GM18861 (cell line): ENCODE data around the gene FAM131C.

ENCODE experiments used
- ATAC-seq: cut with Tn5 transposase; IDR thresholded peaks from one replicate; pipeline ENCODE4 v1.9.1; 2021; ENCODE audit not compliant: unreplicated experiment

FAM131C gene

DNA sequence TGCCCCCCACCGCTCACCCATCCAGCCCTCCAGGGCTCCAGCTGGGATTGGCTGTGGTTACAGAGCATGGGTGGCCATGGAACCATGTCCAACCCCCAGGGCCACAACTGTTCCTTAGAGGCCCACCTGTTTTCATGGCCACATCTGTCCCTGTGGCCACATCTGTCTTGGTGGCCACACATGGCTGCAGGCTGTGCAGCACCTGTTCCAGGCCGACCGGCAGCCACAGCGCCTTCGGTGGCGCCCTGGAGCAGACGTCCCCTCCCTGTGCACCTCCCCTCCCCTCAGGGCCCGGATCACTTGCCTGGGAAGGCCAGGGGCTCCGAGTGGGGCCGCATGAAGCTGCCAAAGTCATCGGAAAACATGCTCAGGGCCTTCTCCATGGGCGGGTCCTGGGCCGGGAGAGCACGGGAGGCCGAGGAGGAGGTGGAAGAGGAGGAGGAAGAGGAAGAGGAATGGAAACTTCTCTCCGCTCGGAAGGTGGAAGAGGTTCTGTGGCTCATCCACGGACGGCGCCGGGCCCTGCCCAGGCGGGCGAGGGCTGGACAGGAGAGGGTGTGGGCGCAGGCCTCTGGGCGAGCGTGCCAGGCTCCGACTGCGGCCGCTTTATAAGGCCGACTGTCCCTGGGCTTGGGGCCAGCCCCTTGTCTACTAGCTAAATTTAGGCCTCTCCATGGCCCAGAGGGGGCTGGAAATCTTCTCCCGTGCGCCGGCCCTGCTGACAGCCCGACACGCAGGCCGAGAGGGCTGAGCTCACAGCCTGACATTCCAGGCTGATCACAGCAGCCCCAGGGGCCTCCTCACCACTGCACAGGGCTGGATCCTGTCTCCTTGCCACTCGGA is 55.8 kb downstream of the FAM131C start, which contains the start of gene HSPB7:
Gene HSPB7, minus strand, starts transcription at position 583 of the 843 bp plus-strand sequence. Its CDS starts 80 bp downstream, at position 503.
- no peak for ATAC-seq

DNA sequence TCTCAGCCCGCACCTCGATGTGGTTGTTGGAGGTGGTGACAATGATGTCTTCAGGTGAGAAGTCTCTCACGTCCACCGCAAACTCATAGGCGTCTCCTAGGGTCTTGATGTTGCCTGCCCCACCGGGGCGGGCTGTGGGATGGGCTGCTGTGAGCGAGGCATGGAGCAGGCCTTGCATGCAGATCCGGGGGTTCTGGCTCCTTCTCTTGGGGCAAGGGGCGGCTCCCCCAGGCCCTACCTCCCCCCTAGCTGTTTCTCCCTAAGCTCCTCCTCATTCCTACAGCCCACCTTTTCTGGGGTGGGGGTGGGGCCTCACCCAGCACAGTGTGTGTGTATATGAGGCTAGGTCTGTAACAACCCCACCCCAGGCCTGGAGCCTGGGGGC is 56.4 kb downstream of the FAM131C start:
- no peak for ATAC-seq

DNA sequence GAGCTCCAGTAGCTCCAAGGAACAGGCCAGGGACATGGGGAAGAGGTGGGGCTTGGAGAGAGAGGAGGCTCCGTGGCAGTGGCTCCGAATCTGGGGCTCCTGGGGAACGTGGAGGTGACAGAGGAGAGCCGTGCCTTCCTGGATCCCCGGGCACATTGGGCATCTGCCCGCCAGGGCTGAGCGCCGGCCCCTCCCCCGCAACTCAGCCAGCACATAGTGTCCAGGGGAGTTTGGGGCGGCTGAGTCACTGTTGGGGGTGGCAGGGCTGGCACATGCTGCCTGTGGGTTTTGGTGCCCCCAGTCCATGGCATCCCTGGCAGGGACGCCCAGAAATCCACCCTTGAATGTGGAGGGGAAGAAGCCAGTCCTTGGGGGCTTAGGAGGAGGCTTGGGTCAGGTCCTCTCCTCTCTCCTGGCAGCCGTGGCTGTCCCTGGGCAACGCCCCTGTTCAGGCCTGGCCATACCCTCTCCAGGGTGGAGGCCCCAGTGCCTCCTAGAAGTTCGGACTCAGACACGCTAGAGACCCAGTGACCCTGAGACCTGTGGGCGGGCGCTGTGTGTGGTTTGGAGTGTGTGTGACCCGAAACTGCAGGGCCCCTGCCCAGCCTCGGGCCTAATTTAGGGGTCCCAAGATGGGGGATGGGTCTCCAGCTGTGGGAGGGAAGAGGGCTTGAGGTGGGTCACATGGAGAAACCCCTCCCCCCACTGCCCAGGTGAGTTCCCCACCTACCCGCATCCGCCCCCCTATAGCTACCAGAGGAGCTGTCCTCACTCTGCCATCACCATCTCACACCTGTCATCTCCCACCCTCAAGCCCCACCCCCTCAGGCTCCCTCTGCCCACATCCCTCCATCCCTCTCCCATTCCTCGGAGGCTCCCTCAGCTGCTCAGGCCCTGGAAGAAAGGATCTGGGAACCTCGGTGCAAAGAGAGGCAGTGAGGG is 57.2 kb downstream of the FAM131C start:
- no peak for ATAC-seq

DNA sequence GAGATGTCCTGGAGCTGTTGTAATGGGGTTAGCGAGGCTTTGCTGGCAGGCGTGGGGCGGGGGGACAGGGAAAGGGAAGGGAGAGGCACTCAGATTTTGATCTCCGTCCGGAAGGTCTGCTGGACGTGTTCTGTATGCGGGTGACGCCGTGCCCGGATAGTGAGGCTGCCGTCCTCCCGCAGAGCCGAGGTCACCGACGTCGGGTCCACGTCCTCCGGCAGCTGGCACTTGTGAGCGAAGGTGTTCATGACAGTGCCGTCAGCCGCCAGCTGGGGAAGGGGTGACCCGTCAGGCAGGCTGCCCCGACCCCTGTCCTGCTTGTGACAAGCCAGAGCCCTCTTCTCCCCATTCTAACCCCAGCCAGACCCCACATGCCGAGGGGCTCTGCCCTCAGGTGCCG is 58.0 kb downstream of the FAM131C start:
- ATAC-seq: no peak

DNA sequence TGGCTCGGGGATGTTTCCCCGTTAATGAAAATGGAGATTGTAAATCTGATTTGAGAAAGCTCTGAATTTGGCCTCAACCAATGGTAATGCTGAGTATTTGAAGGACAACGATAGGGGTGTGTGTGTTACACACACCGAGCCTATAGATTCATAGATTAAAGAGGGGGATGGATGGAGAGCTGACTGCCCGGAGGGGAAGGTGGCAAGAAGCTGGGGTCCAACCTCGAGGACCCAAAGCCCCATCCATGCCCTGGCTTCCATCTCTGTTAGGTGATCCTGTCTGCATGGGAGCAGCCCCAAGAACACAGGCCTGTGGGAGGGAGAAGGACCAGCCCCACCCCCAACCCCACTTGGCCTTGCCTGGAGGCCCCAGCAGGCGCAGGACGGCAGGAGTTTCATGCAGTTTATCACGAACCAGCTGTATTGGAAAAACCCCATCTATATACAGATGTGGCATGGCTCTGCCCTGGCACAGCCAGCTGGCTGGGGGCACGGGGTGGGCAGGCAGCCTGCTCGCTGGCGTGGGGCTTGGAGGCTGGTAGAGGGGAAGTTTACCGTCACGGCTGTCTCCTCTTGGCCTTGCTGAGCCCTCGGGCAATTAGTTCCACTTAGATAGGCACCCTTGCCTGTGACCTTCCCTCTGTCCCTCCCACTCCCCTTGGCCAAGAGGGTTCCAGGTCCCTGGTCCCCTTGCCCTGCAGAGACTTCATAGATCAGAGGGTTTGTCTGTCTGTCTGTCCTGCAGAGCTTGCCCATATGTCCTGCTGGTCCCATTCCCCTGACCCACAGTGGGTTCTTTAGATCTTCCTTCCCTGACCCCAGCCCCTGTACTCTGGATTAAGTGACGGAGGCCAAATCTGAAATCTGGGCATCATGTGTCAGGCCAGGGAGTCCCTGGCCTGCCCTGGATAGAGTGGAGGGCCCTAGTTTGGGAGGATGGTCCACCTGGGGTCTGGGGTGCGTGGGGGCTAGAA is 58.7 kb downstream of the FAM131C start:
- ATAC-seq: no peak

DNA sequence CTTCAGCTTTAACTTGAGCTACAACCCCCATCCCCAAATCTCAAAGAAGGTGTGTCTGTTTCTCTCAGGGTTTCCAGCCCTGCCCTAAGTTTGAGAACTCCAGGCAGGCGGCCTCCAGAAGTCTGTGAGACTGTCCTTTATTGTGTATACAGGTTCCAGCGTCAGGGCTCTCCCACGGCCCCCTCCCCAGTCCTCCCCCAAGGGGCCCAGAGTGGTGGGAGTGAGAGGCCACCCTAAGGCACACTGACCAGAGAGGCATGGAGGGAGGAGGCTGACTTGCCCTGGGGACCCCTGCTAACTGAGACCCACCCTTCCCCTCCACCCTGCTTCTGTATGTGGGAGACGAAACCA is 59.6 kb downstream of the FAM131C start:
- no peak for ATAC-seq

DNA sequence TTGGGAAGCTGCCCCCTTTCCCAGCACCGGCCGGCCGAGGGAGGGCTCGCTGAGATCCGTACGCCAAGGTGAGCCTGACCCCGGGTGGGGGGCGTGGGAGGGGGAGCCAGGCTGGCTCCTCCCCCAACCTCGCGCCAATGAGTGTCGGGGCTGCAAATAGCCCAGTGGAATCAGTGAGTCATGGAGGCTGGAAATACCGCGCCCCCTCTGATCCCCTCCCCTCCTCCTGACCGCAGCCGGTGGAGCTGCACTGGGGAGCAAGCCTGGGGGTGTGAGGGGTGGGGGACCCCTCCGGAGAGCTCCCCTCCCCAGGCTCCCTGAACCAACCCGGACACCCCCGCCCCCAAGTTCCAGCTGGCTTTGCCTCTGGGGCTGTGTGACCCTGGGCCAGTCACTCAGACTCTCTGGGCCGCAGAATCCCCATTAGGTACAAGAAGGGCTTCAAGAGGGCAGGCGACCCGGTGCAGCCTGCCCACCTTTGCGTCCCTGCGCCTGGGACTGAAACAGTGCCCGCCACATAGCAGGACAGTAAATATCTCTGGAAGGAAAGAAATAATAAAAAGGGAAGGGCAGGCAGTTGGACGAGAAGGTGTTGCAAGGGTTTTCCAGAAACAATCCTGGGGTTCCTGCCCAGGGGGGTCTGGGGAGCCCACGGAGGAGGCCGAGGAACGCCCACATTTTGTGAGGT is 60.1 kb downstream of the FAM131C start:
- no peak for ATAC-seq

DNA sequence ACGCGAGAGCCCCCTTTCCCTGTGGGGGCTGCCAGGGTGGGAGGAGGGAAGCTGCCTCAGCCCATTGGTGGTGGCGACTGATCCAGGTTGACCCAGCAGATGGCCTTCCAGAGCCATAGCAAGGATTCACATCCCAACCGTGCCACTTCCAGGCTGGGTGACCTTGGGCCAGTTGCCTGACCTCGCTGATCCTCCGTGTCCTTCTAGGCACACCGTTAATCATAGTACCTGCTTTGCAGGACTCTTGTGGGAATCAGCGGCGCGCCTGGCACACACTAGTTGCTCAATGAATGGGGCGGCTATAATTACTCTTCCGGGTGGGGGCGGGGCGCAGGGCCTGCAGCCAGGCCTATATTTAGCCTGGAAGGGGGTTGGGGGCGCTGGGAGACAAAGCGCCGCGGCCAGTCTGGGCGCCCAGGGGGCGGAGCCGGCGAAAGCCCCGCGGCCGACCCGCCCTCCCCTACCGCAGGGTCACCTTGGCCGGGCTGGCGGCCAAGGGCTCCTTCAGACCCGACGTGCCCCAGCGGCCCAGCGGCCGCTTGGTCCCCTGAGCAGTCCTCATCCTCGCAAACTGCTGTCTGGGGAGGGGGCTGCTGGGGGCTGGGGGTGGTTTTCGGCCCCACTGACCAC is 60.7 kb downstream of the FAM131C start:
- no peak for ATAC-seq

DNA sequence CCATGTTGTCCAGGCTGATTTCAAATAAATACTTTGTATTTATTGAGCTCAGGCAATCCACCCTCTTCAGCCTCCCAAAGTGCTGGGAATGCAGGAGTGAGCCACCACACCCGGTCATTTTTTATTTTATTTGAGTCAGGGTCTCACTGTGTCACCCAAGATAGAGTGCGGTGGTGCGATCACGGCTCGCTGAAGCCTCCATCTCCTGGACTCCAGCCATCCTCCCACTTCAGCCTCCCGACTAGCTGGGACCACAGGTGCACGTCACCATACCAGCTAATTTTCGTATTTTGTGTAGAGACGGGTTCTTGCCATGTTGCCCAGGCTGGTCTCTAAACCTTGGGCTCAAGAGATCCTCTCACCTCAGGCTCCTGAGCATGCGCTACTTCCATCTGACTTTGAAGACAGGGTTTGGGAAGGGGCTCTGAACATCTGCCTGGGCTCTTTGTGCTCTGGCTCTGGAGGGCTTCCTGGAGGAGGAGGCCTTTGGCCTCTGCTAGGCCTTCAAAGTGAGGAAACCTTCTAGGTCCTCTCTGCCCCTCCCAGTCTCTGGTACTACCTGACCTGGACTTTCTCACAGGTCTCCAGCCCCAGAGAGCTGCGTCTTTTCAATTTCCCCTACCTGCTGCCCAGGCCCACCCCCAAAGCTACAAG is 61.4 kb downstream of the FAM131C start:
- no peak for ATAC-seq

DNA sequence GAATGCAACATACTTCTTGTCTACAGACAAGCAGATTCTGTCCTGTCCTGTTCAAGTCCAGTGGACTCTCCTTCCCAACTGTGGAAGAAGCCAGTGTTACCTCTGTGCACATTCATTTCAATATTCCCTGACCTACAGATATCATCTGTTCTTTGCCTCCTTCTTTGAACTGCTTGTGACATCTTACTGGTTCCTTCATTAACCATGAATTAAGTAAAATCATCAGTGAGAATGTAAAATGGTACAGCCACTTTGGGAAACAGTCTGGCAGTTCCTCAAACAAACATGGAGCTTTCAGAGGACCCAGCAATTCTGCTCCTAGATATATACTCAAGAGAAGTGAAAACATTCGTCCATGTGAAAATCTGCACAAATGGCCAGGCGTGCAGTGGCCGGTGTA is 62.6 kb downstream of the FAM131C start:
- ATAC-seq: no peak

DNA sequence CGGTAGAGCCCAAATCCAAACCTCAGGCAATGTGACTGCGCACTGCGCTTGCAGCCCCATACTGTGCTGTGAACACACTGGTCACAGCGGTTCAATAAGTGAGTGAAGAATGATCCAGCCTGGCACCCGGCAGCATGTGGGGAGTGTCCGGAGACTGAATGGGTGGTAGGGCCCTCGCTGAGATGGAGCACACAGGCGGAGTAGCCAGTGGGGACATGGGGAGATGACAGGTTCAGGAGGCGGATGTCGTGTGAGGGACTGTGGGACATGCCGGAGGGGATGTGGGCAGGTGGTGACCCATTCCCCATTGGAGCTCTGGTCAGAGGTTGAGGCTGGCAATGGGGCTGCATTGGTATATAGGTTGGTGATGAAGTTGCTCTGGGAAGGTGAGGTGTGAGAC is 63.8 kb downstream of the FAM131C start:
- no peak for ATAC-seq

DNA sequence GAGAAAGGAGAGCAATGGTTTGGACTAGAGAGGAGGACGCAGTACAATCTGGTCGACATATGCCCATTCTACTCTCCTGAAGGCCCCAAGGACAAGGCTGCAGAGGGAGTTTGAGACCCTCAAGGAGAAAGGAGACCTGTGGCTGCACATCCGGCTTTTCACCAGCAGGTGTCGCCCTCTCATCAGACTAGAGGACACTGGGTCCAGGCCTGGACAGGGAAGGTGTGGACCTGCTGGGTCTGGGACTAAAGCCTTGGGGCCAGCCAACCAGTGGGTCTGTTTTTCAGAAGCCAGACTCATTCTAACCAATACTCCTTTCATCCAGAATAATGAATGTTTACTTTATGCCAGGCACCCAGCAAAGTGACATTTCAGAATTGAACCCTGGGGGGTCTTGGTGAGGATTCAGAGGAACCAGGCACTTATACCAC is 64.4 kb downstream of the FAM131C start:
- ATAC-seq: no peak
